Endothelial cell of umbilical vein (primary cell): ENCODE data around the gene PAM16. TPM values are rescaled to one million over a fixed set of nuclear protein-coding genes. Genes with fewer than 3 reads are reported as not detected.

Experiments
- BruUV-seq: library from RNA; stranded (reverse); fragments of 400-500 nt; replicated peaks from 2 replicates; lab custom pipeline; 2021; lab: Mats Ljungman, UMichigan
- CTCF ChIA-PET: fragments of 300-600, 350-600 bp; sonication (Branson Sonifier 250); formaldehyde crosslinking; loops from one replicate; lab custom pipeline; 2021; ENCODE audit warnings: antibody characterized with exemption, inconsistent platforms; lab: Charles Lee
- POLR2A ChIA-PET: fragments of 300-600, 350-600 bp; sonication (Branson Sonifier 250); formaldehyde crosslinking; loops from one replicate; lab custom pipeline; 2021; ENCODE audit warnings: antibody characterized with exemption, inconsistent platforms; lab: Charles Lee
- DNase-seq: peaks from one replicate; pipeline ENCODE4 v3.0.0-alpha.2; 2011; ENCODE audit warnings: low read depth, low spot score
- FAIRE-seq: peaks from 2 replicates; lab custom pipeline; 2011; peaks lifted over from hg19 to GRCh38; lab: Jason Lieb, UNC
- H2AFZ ChIP-seq: 2 replicates; pipeline ENCODE4 v1.6.0; 2012; ENCODE audit warnings: low read depth, low read length, control low read depth, inconsistent platforms
- H3K27ac ChIP-seq: 2 replicates; pipeline ENCODE4 v1.5.1; 2011; ENCODE audit warnings: low read depth, mild to moderate bottlenecking, control low read depth, low read length, moderate library complexity; ENCODE audit not compliant: insufficient read depth
- H3K27me3 ChIP-seq, 2 experiments: 2 replicates each; pipeline versions ENCODE4 v1.6.0 to v1.6.1; 2011; ENCODE audit warnings: low read length in 2 of 2, mixed read lengths in 1 of 2; ENCODE audit not compliant: control insufficient read depth in 2 of 2, insufficient read depth in 2 of 2
- H3K36me3 ChIP-seq, 2 experiments: 2 replicates in 1 of 2; 3 replicates in 1 of 2; pipeline ENCODE4 v1.5.1; 2011; ENCODE audit warnings: low read length in 2 of 2, mild to moderate bottlenecking in 1 of 2, moderate library complexity in 1 of 2; ENCODE audit not compliant: control insufficient read depth in 2 of 2, insufficient read depth in 2 of 2; ENCODE audit errors: extremely low read depth in 1 of 2
- H3K4me1 ChIP-seq: 3 replicates; pipeline ENCODE4 v1.5.1; 2011; ENCODE audit warnings: mild to moderate bottlenecking, low read length; ENCODE audit not compliant: control insufficient read depth, insufficient read depth; ENCODE audit errors: extremely low read depth
- H3K4me2 ChIP-seq: 2 replicates; pipeline ENCODE4 v1.6.1; 2011; ENCODE audit warnings: low read length, control low read depth, mixed read lengths; ENCODE audit not compliant: insufficient read depth
- H3K4me3 ChIP-seq, 3 experiments: fragments of 200-600 bp in 1 of 3; sonication (generic), shearing (Covaris generic) in 1 of 3; replicated peaks in 1 of 3; 2 replicates each; pipeline ENCODE4 v1.5.1; 2011 to 2016; ENCODE audit warnings: control low read depth in 3 of 3, low read length in 3 of 3, mild to moderate bottlenecking in 2 of 3, inconsistent platforms in 1 of 3, low read depth in 1 of 3, moderate library complexity in 1 of 3; ENCODE audit not compliant: insufficient read depth in 1 of 3
- H3K79me2 ChIP-seq: 2 replicates; pipeline ENCODE4 v1.6.0; 2012; ENCODE audit warnings: low read length, inconsistent platforms; ENCODE audit not compliant: control insufficient read depth, insufficient read depth
- H3K9ac ChIP-seq: replicated peaks from 2 replicates; pipeline ENCODE3; 2011; ENCODE audit warnings: low read length, control low read depth; ENCODE audit not compliant: insufficient read depth; ENCODE audit errors: extremely low read depth
- H3K9me1 ChIP-seq: replicated peaks from 3 replicates; pipeline ENCODE4 v1.6.0; 2011; ENCODE audit warnings: mild to moderate bottlenecking, low read length; ENCODE audit not compliant: control insufficient read depth, insufficient read depth; ENCODE audit errors: extremely low read depth
- H3K9me3 ChIP-seq: replicated peaks from 2 replicates; pipeline ENCODE4 v1.5.1; 2012; ENCODE audit warnings: low read length, inconsistent platforms; ENCODE audit not compliant: control insufficient read depth, insufficient read depth
- H4K20me1 ChIP-seq: replicated peaks from 2 replicates; pipeline ENCODE3; 2011; ENCODE audit warnings: mild to moderate bottlenecking, low read length; ENCODE audit not compliant: control insufficient read depth, insufficient read depth; ENCODE audit errors: extremely low read depth
- CTCF ChIP-seq, 2 donors: IDR thresholded peaks; 1 replicate in 1 of 2; 2 replicates in 1 of 2; pipeline ENCODE4 v1.5.1; 2011; ENCODE audit warnings: low read length in 2 of 2, mild to moderate bottlenecking in 2 of 2, moderate library complexity in 2 of 2, control low read depth in 1 of 2, inconsistent platforms in 1 of 2, low read depth in 1 of 2; ENCODE audit not compliant: insufficient read depth in 1 of 2; ENCODE audit errors: extremely low read depth in 1 of 2
- EZH2 ChIP-seq: IDR thresholded peaks from 2 replicates; pipeline ENCODE4 v1.6.1; 2012; ENCODE audit warnings: borderline replicate concordance, low read depth, mild to moderate bottlenecking, moderate library complexity, low read length, inconsistent platforms; ENCODE audit not compliant: severe bottlenecking
- FOS ChIP-seq: IDR thresholded peaks from 2 replicates; pipeline ENCODE4 v1.6.1; 2011; ENCODE audit warnings: mild to moderate bottlenecking, low read length, moderate library complexity, borderline replicate concordance; ENCODE audit not compliant: insufficient read depth
- GATA2 ChIP-seq: IDR thresholded peaks from 2 replicates; pipeline ENCODE4 v1.7.0; 2011; ENCODE audit warnings: low read depth, mild to moderate bottlenecking, moderate library complexity, mixed read lengths, low read length; ENCODE audit not compliant: insufficient read length, insufficient read depth
- JUN ChIP-seq: IDR thresholded peaks from 2 replicates; pipeline ENCODE4 v1.6.1; 2011; ENCODE audit warnings: borderline replicate concordance, low read depth; ENCODE audit not compliant: insufficient read length, insufficient read depth
- MAX ChIP-seq: IDR thresholded peaks from 2 replicates; pipeline ENCODE4 v1.6.1; 2011; ENCODE audit not compliant: insufficient read depth, insufficient read length
- MYC ChIP-seq: IDR thresholded peaks from one replicate; pipeline ENCODE4 v1.6.1; 2011; ENCODE audit warnings: mild to moderate bottlenecking, low read depth, low read length
- POLR2A ChIP-seq: IDR thresholded peaks from 2 replicates; pipeline ENCODE4 v1.6.1; 2012; ENCODE audit warnings: low read depth, mild to moderate bottlenecking, control low read depth, low read length
- POLR2AphosphoS5 ChIP-seq: IDR thresholded peaks from 2 replicates; pipeline ENCODE4 v1.6.1; 2012; ENCODE audit warnings: low read depth, mild to moderate bottlenecking, control low read depth, low read length, moderate library complexity; ENCODE audit not compliant: insufficient read depth
- dilution Hi-C: fragments of 300-500 bp; cut with MboI; formaldehyde crosslinking; loops from one replicate; pipeline ENCODE4 v1.15.0; 2019; ENCODE audit warnings: low sequenced_read_pairs; ENCODE audit not compliant: extremely low pct_ligation_motif_present
- intact Hi-C: fragments of 100-400 bp; cut with micrococcal nuclease; formaldehyde crosslinking; loops from one replicate; pipeline ENCODE4 v1.10.0; 2022
- polyA plus RNA-seq, 4 experiments: library from polyadenylated mRNA; depleted of rRNA in 3 of 4; stranded (reverse) in 3 of 4; unstranded in 1 of 4; fragments of >200 nt; gene quantifications; 2 replicates each; pipeline versions ENCODE4 v1.2.1 to v1.2.3, GENCODE V29; 2011 to 2012; ENCODE audit warnings: missing spikeins in 1 of 4
- total RNA-seq: library from RNA; stranded (reverse); gene quantifications from 2 replicates; pipeline ENCODE4 v1.2.3, GENCODE V29; 2021

The PAM16 gene
- total and polyA plus RNA-seq, 2 donors (not counting 3 experiments of a cell fraction or from before 2014, with no cell fraction given): 40.0 to 67.2 TPM

GRCh38 chr16:4321286-4322120 is 29.6 kb downstream of the PAM16 start:
- intact Hi-C loops (no loop called here), dilution Hi-C loops (no loop called here)
- H3K36me3 ChIP-seq: no peaks in the 10 kb centered on the region
- H3K9me1 ChIP-seq: no peaks in the 10 kb centered on the region
- H4K20me1 ChIP-seq: no peaks in the 10 kb centered on the region
- POLR2A ChIA-PET: no interaction called here
- H3K4me2 ChIP-seq: no peak overlapping the region
- no peaks in the 10 kb centered on the region for H3K27me3 ChIP-seq
- CTCF ChIA-PET: interaction anchor here (0.6 to 4.0 kb wide), 4 partner anchors 9 to 68 kb away, joined by 3 to 35 read pairs (median 3); no protein-coding TSS in a partner anchor
- no TSS peak for BruUV-seq
- TF ChIP-seq POLR2AphosphoS5: no peak
- no peak for TF ChIP-seq EZH2
- no peak for TF ChIP-seq CTCF (IDR thresholded peaks at IDR 0.05; ENCODE audit: extremely low read depth in 1 of 2, insufficient read depth in 1 of 2, low read depth in 1 of 2, low read length in 2 of 2)
- no peak for TF ChIP-seq MYC
- no peak for TF ChIP-seq FOS
- TF ChIP-seq POLR2A: no peak
- no peak for TF ChIP-seq JUN
- TF ChIP-seq MAX: no peak
- TF ChIP-seq GATA2: no peak
- H3K79me2 ChIP-seq: peaks cover 70% of the 10 kb centered on the region
- no peak for DNase-seq
- H2AFZ ChIP-seq: no peak overlapping the region
- FAIRE-seq: no peak
- no peak overlapping the region for H3K27ac ChIP-seq
- H3K4me3 ChIP-seq: no peak overlapping the region
- H3K9ac ChIP-seq: no peak overlapping the region
- H3K4me1 ChIP-seq: peaks cover 27% of the 10 kb centered on the region
- no peaks in the 10 kb centered on the region for H3K9me3 ChIP-seq
